GM19467 (cell line): ENCODE results near the gene COX6B2.

Experiments used
- ATAC-seq: cut with Tn5 transposase; IDR thresholded peaks from one replicate; pipeline ENCODE4 v1.9.1; 2021; ENCODE audit warnings: mild to moderate bottlenecking, moderate library complexity; ENCODE audit not compliant: unreplicated experiment

Gene COX6B2

DNA sequence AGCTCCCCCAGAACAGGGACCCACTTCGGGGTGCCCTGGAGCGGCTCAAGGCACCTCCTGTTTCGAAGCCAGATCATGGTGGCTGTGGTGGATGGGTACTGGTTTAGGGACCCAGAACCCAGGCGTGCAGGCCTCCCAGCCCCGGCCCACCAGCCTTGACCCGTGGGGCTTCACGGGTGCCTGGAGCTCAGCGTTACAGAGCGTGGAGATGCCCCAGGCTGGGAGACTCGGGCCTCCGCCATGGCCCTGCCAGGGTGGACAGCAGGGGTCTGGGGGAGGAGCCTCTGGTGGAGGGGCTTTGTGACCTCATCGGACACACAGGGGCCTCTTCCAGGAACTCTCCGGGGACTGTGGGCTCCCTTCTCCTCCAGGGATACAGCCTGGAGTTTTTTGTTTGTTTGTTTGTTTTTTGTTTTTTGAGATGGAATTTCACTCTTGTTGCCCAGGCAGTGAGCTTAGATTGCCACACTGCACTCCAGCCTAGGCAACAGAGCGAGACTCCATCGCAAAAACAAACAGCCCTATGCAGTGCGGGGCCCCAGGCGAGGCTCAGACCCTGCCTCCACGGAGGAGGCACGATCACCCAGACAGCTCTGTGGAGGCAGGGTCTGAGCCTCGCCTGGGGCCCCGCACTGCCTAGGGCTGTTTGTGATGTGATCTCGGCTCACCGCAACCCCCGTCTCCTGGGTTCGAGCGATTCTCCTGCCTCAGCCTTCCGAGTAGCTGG lies 8.6 kb upstream of the COX6B2 start, which contains the start of gene GARIN5B:
TSS of gene GARIN5B (minus strand) at position 271 of the 727 bp plus-strand sequence. CDS start at position 77, 194 bp downstream.
- ATAC-seq, result no peak

- ATAC-seq, result no peak
Measured at GRCh38 chr19:55362174-55362989, 7.9 kb upstream of the COX6B2 start.

DNA sequence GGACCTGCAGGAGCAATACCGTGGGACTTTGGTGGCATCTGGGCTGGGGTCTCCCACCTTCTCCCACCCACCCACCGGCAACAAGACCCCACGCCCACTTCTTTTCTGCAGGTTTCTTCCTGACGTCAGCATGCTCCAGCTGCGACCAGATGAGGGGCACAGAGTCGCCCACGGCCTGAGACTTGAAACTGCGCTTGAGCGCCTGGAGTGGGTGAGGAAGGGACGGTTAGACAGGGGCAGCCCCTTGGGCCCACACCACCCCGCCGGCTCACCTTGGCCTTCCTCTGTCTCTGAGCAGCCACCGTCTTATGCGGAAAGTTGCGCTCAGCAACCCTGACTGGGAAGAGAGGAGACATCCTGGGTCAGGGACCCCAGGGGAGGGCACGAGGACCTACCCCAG lies 6.4 kb upstream of the COX6B2 start:
- no peak for ATAC-seq

DNA sequence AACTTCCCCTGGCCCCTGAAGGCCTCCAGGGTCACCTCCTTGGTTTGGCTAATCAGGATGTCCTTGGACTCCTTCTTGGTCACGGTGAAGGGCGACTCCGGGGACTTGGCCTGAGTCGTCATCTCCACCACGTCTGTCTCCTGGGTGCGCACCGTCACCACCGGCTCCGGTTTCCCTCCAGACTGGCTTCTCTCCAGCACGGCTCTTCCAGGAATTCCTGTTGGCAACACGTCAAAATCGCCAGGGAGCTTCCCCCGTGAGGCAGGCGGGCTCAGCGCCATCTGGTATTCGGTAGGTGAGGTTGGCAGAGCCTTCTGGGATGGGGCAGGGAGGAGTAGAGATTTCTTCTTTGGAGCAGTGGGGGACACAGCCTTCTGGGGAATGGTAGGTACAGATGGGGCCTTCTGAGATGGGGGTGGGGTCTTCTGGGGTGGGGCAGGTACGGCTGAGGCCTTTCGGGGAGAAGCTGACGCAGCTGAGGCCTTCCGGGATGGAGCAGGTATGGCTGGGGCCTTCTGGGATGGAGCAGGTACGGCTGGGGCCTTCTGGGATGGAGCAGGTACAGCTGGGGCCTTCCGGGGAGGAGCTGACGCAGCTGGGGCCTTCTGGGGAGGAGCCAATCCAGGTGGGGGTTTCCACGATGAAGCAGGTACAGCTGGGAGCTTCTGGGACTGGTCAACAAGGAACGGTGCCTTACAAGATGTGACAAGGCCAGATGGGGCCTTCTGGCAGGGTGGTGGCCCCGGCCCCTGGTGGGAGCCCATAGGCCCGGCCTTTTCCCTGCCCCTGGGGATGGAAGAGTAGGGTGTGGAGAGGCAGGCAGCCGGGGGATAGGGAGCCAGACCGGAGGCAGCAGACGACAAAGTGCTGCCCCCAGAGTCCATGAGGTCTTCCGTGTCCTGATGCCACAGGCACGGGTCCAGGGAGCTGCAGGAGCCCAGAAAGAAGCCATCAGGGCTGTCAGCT lies 4.7 kb upstream of the COX6B2 start:
- ATAC-seq, result no peak

DNA sequence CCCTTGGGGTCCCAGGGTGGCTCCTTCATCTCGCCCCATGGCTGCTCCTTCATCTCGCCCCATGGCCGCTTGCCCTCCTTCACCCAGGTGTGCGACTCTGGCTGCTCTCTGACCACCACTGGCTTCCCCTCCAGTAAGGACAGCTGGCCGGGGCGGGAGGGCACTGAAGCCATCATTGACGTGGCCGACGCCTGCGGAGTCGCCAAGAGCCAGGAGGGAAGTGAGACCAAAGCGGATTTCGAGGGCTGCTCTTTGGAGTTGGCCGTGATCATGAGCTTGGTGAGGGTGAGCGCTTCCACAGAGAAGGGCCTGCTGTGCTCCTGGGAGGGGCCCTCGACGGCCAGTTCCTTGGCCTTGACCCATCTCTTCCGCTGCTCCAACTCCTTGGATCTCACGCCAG lies 4.0 kb upstream of the COX6B2 start:
- no peak for ATAC-seq

GRCh38 chr19:55355213-55355821 lies 798 bp upstream of the COX6B2 start:
- no peak for ATAC-seq

DNA sequence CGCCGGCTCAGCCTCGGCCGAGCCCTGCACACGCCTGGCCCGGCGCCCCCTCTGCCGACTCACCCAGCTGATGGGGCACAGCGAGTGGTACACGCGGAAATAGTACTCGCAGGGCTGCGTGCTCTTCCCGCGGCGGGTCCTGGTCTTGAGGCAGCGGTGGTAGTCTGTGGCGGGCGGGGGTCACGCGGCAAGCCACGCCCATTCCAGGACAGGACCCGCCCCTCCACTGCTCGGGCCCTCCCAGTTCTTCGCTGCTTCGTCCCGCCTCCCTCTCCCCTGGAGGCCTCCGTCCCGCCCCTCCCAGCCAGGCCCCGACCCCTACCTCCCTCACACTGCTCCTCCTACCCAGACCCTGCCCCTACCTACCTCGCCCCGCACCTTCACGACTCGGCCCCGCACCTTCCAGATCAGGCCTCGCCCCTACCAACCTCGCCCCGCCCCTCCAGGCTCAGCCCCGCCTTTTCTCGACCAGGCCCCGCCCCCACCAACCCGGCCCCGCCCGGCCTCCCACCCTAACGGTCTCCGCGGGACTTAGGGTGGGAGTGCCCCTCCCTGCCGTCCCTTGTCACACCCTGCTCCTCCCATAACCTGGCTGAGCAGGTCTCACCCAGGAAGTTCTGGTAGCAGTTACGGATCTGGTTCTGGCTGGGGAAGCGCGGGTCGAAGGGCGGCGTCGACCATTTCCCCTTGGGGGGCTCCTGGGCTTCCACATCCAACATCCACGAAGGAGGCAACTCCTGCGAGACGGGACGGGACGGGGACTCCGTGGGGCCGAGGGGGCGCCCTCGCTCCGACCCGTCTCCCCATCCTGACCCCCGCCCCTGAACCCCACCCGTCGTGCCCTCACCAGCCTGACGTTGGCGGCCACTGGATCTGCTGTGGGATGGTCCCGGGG lies 469 bp downstream of the COX6B2 start:
- ATAC-seq, result no peak

GRCh38 chr19:55353356-55353802 lies 1.1 kb downstream of the COX6B2 start:
- ATAC-seq, result no peak

GRCh38 chr19:55352549-55353145 lies 1.9 kb downstream of the COX6B2 start:
- ATAC-seq, result no peak

GRCh38 chr19:55352040-55352439 lies 2.5 kb downstream of the COX6B2 start:
- no peak for ATAC-seq

DNA sequence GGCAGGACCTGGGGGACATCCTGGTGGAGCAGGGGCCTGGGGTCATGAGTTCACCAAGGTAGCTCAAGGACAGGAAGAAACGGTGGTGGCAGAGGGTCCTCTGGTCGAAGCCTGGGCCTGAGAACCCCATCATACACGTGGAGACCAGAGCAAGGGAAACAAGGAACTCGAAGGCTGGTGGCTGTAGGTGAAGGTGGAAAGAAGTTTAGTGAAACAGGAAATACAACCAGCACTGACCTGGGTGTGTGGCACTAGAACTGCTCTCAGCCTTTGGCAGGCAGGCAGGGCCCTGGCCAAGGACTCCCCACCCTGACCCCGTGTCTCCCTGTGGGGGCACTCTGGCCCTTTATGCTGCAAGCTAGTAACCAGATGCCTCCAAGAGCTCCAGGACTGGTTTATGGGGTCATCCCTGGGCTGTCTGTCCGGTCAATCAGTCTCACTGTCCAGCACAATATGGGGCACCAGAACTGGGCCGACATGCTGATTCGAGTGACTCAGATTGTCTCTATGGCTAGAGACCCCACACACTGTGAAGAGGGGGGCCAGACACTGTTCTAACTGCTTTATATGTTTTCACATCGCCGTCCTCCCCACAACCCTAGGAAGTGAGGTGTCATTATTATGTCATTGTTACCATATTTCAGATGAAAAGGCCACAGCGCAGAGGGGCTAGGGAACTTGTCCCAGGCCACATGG lies 3.8 kb downstream of the COX6B2 start:
- no peak for ATAC-seq

DNA sequence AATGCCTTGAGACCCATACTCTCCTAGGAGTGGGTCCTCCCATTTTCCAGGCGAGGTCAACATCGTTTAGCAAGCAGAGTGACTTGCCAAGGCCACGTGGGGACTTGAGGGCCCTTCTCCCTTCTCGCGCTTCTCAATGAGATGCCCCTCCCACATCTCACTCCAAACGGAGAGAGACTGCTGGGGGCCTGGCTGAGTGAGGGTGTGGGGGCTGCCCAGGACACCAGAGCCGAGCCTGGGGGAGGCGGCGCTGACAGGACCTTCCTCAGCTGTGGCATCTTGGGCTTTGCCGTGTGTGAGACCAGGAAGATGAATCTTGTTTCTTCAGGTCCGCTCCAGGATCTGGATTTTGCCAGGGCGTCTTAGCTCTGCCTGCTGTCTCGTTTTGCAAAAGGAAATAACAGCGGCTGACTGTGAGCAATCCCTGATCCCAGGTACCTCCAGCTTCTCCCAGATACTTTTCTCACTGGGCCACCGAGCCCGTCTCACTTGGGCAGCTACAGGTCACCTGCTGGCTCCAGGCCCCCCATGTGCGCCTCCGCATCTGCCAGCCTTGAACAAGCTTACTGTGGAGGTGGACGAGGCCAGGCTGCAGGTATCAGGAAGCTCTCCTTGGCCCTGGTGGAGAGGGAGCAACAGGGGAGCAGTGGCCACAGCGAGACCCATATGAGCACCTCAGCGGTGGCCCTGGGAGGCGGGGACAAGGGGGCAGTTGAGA lies 6.0 kb downstream of the COX6B2 start:
- ATAC-seq, result no peak

DNA sequence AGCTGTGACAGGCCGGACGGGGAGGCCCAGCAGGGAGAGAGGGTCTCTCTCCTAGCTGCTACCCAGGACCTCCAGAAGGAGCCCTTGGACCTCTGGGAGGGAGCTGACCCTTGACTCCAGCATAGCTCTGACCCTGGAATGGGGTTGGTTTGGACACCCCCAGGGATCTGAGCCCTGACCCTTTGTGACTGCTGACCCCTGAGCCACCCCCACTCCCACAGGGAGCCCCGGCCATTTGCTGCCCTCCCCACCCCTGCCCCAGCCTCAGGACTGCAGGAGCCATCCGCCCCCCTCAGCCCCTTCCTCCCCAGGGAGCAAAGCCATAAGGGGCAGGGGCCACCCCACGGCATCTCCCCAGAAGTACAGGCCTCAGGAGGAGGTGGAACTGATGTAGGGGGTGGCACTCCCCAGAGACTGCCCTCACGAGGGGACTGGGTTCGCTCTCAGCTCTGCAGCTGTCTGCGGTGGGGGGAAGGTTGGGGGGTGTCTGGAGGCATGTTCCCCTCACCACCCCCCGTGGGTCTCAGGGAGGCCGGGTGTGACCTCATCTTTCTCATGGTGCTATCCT lies 7.0 kb downstream of the COX6B2 start:
- no peak for ATAC-seq

- ATAC-seq, result no peak
Measured at GRCh38 chr19:55346725-55347441, 7.6 kb downstream of the COX6B2 start.

- ATAC-seq, result no peak
Measured at GRCh38 chr19:55345818-55346724, 8.4 kb downstream of the COX6B2 start.
